K562 (cell line): Measurements from ENCODE around the gene EVA1B.

Experiments
- CEBPB ChIP-seq: fragments of 450-650 bp; IDR thresholded peaks from 2 replicates; pipeline ENCODE4 v1.6.1; 2016; ENCODE audit warnings: missing genetic modification characterization, missing compliant biosample characterization
- CTCF ChIP-seq, 3 experiments: IDR thresholded peaks in 2 of 3; conservative IDR thresholded peaks in 1 of 3; 2 replicates each; pipeline ENCODE4 v1.5.1; 2011 to 2012; ENCODE audit warnings: low read length in 3 of 3, mild to moderate bottlenecking in 3 of 3, control low read depth in 2 of 3, improper control_type of control experiment in 1 of 3, inconsistent platforms in 1 of 3, low read depth in 1 of 3, mixed read lengths in 1 of 3, moderate library complexity in 1 of 3; ENCODE audit not compliant: insufficient read depth in 2 of 3

GRCh38 chr1:36355811-36356210, 32.4 kb upstream of the EVA1B start:
- TF ChIP-seq CEBPB (tag) (no peak), CTCF (IDR thresholded peaks at IDR 0.05 in 2 of 3, conservative IDR thresholded peaks at IDR 0.05 in 1 of 3; ENCODE audit: insufficient read depth in 2 of 3, low read depth in 1 of 3, low read length in 3 of 3) (0 out of 6 replicates have a peak, but pooled peaks of 1 of the 3 experiments have one; percentile 2)
